CD4-positive, CD25-positive, alpha-beta regulatory T cell (primary cell): Measurements from ENCODE around the gene SLC7A8. TPM values are rescaled to one million over a fixed set of nuclear protein-coding genes. Genes with fewer than 3 reads are reported as not detected.
A peak's percentile ranks its signal among the peaks of the same experiment; 100 is the strongest.
"Not testable (repeated sequence)": the region's sequence is repeated elsewhere in the genome, so short reads cannot be mapped to it uniquely, and the experiment has no call there.

Source experiments
- ATAC-seq, 2 donors: fragments of 150-1000 bp; cut with Tn5 transposase; one replicate each; pipeline ENCODE4 v1.10.0; 2021; ENCODE audit warnings: low read depth in 2 of 2, moderate number of reproducible peaks in 2 of 2, moderate library complexity in 1 of 2
- DNase-seq, 3 donors: peaks; one replicate each; pipeline versions ENCODE4 v3.0.0 to v3.0.0-alpha.2; 2012 to 2022; ENCODE audit warnings: mixed read lengths in 1 of 3
- H3K27ac ChIP-seq: one replicate; pipeline ENCODE4 v1.7.0; 2013; ENCODE audit warnings: mild to moderate bottlenecking, low read length; ENCODE audit not compliant: insufficient read depth, poor library complexity, severe bottlenecking
- H3K27me3 ChIP-seq: one replicate; pipeline ENCODE4 v1.7.0; 2013; ENCODE audit warnings: low read length; ENCODE audit not compliant: control insufficient read depth, insufficient read depth
- H3K36me3 ChIP-seq: one replicate; pipeline ENCODE4 v1.7.0; 2013; ENCODE audit warnings: mild to moderate bottlenecking, low read length, moderate library complexity; ENCODE audit not compliant: control insufficient read depth, insufficient read depth
- H3K4me1 ChIP-seq: 2 replicates; pipeline ENCODE4 v1.7.0; 2013; ENCODE audit warnings: mild to moderate bottlenecking, low read length; ENCODE audit not compliant: insufficient read depth, control insufficient read depth, poor library complexity, severe bottlenecking
- H3K4me3 ChIP-seq: one replicate; pipeline ENCODE4 v1.7.0; 2013; ENCODE audit warnings: low read depth, mild to moderate bottlenecking, low read length, moderate library complexity
- H3K9me3 ChIP-seq, 2 experiments: 1 replicate in 1 of 2; 2 replicates in 1 of 2; pipeline ENCODE4 v1.7.0; 2013; ENCODE audit warnings: low read length in 2 of 2, mild to moderate bottlenecking in 1 of 2, moderate library complexity in 1 of 2; ENCODE audit not compliant: control insufficient read depth in 2 of 2
- H3K27ac Mint-ChIP-seq, 3 donors: one replicate each; pipeline ENCODE4 v1.8.0; 2020 to 2022; ENCODE audit warnings: mild to moderate bottlenecking in 3 of 3, mixed read lengths in 3 of 3, moderate library complexity in 2 of 3
- H3K27me3 Mint-ChIP-seq: one replicate; pipeline ENCODE4 v1.8.0; 2022; ENCODE audit warnings: mild to moderate bottlenecking, mixed read lengths
- H3K36me3 Mint-ChIP-seq: one replicate; pipeline ENCODE4 v1.8.0; 2020; ENCODE audit warnings: mixed read lengths
- H3K4me1 Mint-ChIP-seq, 4 donors: one replicate each; pipeline ENCODE4 v1.8.0; 2020 to 2022; ENCODE audit warnings: mixed read lengths in 4 of 4, mild to moderate bottlenecking in 1 of 4
- H3K4me3 Mint-ChIP-seq, 4 donors: one replicate each; pipeline ENCODE4 v1.8.0; 2020 to 2022; ENCODE audit warnings: mild to moderate bottlenecking in 4 of 4, mixed read lengths in 4 of 4, moderate library complexity in 3 of 4
- H3K9me3 Mint-ChIP-seq, 7 donors: one replicate each; pipeline ENCODE4 v1.8.0; 2020 to 2022; ENCODE audit warnings: mixed read lengths in 7 of 7, mild to moderate bottlenecking in 3 of 7, moderate library complexity in 2 of 7
- polyA plus RNA-seq, 4 donors: library from polyadenylated mRNA; unstranded; fragments of 300-500 nt; fragmentation: Illumina TruSeq; gene quantifications; one replicate each; pipeline ENCODE4 v1.2.3, GENCODE V29; 2021
- total RNA-seq: library from RNA; stranded (reverse); gene quantifications from one replicate; pipeline ENCODE4 v1.2.3, GENCODE V29; 2022

The SLC7A8 gene
- total and polyA plus RNA-seq, 5 donors from 2014 or later = 0.48 to 1.8 (median 1.1) TPM; not detected in 1

DNA sequence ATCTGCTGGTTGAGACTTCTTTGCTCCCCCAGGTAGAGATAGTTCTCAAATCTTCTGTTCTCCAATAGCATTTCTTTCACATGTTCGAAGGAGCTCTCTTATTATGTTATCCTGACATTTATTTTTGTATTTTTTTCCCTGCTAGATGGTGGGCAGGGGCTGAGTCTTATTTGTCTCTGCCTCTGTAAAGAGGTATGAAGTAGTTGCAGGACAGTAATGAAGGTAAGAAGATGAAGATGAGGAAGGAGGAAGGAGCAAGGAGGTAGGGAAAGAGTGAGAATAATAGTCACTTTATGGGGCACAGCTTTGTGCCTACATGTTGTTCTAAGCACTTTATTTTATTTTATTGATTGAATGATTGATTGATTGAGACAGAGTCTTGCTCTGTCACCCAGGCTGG, 73.7 kb downstream of the SLC7A8 start:
- no peak overlapping the region for H3K27ac ChIP-seq
- H3K4me3 ChIP-seq = no peak overlapping the region
- H3K9me3 ChIP-seq = no peaks in the 10 kb centered on the region
- H3K27ac Mint-ChIP-seq = no peak overlapping the region
- peaks cover 12% of the 10 kb centered on the region for H3K27me3 Mint-ChIP-seq
- no peaks in the 10 kb centered on the region for H3K36me3 ChIP-seq
- peaks cover 0 to 1% (median 0%) of the 10 kb centered on the region in 7 donors for H3K9me3 Mint-ChIP-seq
- ATAC-seq (no peak), DNase-seq (no peak)
- peaks cover 3% of the 10 kb centered on the region for H3K27me3 ChIP-seq
- no peaks in the 10 kb centered on the region for H3K4me1 ChIP-seq
- no peaks in the 10 kb centered on the region for H3K36me3 Mint-ChIP-seq
- H3K4me3 Mint-ChIP-seq = no peak overlapping the region
- H3K4me1 Mint-ChIP-seq = peaks cover 0 to 2% (median 0%) of the 10 kb centered on the region in 4 donors

GRCh38 chr14:23108169-23108568, 75.3 kb downstream of the SLC7A8 start:
- H3K9me3 Mint-ChIP-seq = not testable (repeated sequence)

DNA sequence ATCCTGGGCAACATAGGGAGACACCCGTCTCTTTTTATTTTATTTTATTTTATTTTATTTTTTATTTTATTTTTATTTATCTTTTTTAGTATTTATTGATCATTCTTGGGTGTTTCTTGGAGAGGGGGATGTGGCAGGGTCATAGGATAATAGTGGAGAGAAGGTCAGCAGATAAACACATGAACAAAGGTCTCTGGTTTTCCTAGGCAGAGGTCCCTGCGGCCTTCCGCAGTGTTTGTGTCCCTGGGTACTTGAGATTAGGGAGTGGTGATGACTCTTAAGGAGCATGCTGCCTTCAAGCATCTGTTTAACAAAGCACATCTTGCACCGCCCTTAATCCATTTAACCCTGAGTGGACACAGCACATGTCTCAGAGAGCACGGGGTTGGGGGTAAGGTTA, 75.8 kb downstream of the SLC7A8 start:
- DNase-seq, H3K4me3 Mint-ChIP-seq, H3K9me3 Mint-ChIP-seq, H3K27ac Mint-ChIP-seq, H3K4me3 ChIP-seq, H3K4me1 ChIP-seq, H3K27me3 Mint-ChIP-seq, H3K27ac ChIP-seq, H3K36me3 Mint-ChIP-seq, H3K9me3 ChIP-seq, H3K4me1 Mint-ChIP-seq, ATAC-seq, H3K36me3 ChIP-seq, H3K27me3 ChIP-seq: not testable (repeated sequence)

More at GRCh38 chr14:23108169-23108568, 75.3 kb downstream of the SLC7A8 start:
- H3K27ac Mint-ChIP-seq, H3K4me3 Mint-ChIP-seq, DNase-seq, H3K4me3 ChIP-seq, H3K36me3 Mint-ChIP-seq, H3K4me1 ChIP-seq, H3K27me3 Mint-ChIP-seq, H3K27me3 ChIP-seq, ATAC-seq, H3K4me1 Mint-ChIP-seq, H3K36me3 ChIP-seq, H3K9me3 ChIP-seq, H3K27ac ChIP-seq: not testable (repeated sequence)

DNA sequence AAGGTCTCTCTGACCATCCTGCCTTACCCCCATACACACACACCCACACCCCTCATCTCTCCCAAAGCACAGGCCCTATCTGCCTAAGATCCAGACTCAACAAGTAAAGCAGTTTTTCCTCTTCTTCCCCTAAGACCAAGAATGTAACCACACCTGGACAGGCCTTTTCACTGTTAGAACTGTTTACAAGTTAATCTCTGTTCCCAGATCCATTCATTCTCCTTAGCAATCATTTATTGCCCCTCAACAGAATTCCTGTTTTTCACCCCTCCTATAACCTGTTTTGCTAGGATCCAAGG, 76.8 kb downstream of the SLC7A8 start:
- Histone ChIP-seq H3K27me3 (peaks cover 3% of the 10 kb centered on the region), H3K36me3 (no peaks in the 10 kb centered on the region), H3K4me1 (no peaks in the 10 kb centered on the region), H3K9me3 (no peaks in the 10 kb centered on the region), H3K4me3 (no peak overlapping the region), H3K27ac (no peak overlapping the region)
- Mint-ChIP-seq H3K9me3 (no peaks in the 10 kb centered on the region), H3K4me3 (no peak overlapping the region), H3K27ac (peak overlapping the region in 1 of 3 donors; percentile 44), H3K27me3 (peaks cover 7% of the 10 kb centered on the region), H3K4me1 (no peaks in the 10 kb centered on the region), H3K36me3 (no peaks in the 10 kb centered on the region)
- no peak for DNase-seq
- ATAC-seq = no peak

- ATAC-seq (no peak), DNase-seq (no peak)
- Histone ChIP-seq H3K36me3 (no peaks in the 10 kb centered on the region), H3K4me3 (no peak overlapping the region), H3K4me1 (no peaks in the 10 kb centered on the region), H3K27ac (no peak overlapping the region), H3K27me3 (peaks cover 2% of the 10 kb centered on the region), H3K9me3 (no peaks in the 10 kb centered on the region)
- H3K4me3 Mint-ChIP-seq = peak overlapping the region in 1 of 4 donors; percentile 39
- H3K9me3 Mint-ChIP-seq = no peaks in the 10 kb centered on the region
- H3K27me3 Mint-ChIP-seq = peaks cover 7% of the 10 kb centered on the region
- no peak overlapping the region for H3K27ac Mint-ChIP-seq
- peaks cover 0 to 5% (median under 1%) of the 10 kb centered on the region in 4 donors for H3K4me1 Mint-ChIP-seq
- H3K36me3 Mint-ChIP-seq = no peaks in the 10 kb centered on the region
Observed at GRCh38 chr14:23105348-23105824, 78.1 kb downstream of the SLC7A8 start.

DNA sequence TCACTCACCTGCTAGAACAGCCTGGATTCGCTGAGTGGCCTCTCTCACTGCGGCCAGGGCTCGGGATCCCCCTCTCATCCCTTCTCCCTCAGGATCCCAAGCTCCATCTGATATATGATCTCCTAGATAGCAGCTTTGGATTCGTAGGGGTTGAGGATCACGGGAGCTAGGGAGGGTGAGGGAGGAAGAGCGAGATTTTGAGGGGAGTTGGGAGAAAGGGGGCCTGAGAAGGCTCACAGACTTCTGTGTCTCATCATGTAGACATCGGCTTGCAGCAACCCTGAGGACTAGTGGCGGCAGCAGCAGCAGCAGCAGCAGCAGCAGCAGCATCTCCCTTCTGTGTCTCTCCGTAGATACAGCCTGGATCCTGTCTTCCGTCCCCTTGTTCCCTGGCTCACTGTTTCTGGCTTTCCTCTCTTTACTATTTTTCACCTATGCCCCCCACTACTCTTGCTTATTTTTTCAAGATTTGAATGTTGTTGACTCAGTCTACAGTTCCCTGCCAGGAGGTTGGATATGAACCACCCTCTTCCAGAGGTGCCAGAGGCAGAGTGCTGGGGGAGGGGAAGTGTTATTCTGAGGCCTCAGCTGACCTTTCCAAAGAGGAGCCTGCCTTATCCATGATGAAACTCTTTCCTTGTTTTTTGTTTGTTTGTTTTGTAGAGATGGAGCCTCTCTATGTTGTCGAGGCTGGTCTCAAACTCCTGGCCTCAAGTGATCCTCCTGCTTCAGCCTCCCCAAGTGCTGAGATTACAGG, 78.7 kb downstream of the SLC7A8 start, which contains the start of gene CIROP:
TSS of gene CIROP (minus strand) at position 399 of the 757 bp plus-strand sequence. CDS start at position 330, 69 bp downstream.
- peaks cover 7% of the 10 kb centered on the region for H3K27me3 Mint-ChIP-seq
- Histone ChIP-seq H3K27me3 (no peaks in the 10 kb centered on the region), H3K4me1 (no peaks in the 10 kb centered on the region), H3K27ac (no peak within 1 kb of the TSS), H3K36me3 (no peaks in the 10 kb centered on the region), H3K9me3 (no peaks in the 10 kb centered on the region), H3K4me3 (no peak within 1 kb of the TSS)
- DNase-seq = no peak
- no peaks in the 10 kb centered on the region for H3K9me3 Mint-ChIP-seq
- H3K4me3 Mint-ChIP-seq = peak within 1 kb of the TSS in 1 of 4 donors; percentile 39
- ATAC-seq = no peak
- H3K36me3 Mint-ChIP-seq = peaks cover under 1% of the 10 kb centered on the region
- peak within 1 kb of the TSS in 1 of 3 donors; percentile 25 for H3K27ac Mint-ChIP-seq
- peaks cover 0 to 5% (median 4%) of the 10 kb centered on the region in 4 donors for H3K4me1 Mint-ChIP-seq

- no peaks in the 10 kb centered on the region for H3K27me3 ChIP-seq
- peaks cover 7% of the 10 kb centered on the region for H3K27me3 Mint-ChIP-seq
- H3K4me3 Mint-ChIP-seq = no peak overlapping the region
- no peak overlapping the region for H3K27ac ChIP-seq
- no peaks in the 10 kb centered on the region for H3K4me1 ChIP-seq
- ATAC-seq (no peak), DNase-seq (no peak)
- peaks cover 4% of the 10 kb centered on the region for H3K36me3 Mint-ChIP-seq
- no peak overlapping the region for H3K4me3 ChIP-seq
- no peaks in the 10 kb centered on the region for H3K36me3 ChIP-seq
- H3K9me3 Mint-ChIP-seq = no peaks in the 10 kb centered on the region
- H3K27ac Mint-ChIP-seq = peak overlapping the region in 1 of 3 donors; percentile 25
- H3K9me3 ChIP-seq = no peaks in the 10 kb centered on the region
- peaks cover 0 to 10% (median 4%) of the 10 kb centered on the region in 4 donors for H3K4me1 Mint-ChIP-seq
Observed at GRCh38 chr14:23104070-23104590, 79.3 kb downstream of the SLC7A8 start.

DNA sequence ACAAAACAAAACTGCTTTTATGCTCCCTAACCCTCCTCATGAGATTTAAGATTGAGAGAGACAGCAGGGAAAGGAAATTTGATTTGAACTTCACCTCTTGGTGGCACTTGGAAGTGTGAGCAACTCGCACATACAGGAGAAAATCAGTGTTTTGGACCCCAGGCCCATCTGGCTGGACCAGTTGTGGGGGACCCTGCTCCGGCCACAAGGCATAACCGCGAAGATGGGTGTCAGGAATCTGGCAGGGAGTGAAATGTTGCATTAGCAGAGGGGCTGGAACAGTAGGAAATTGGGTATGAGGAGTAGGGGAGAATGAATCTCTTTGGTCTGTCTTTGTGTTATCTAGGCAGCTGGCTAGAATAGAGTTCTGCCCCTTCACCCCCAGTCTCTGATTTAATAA, 79.9 kb downstream of the SLC7A8 start:
- Histone ChIP-seq H3K9me3 (no peaks in the 10 kb centered on the region), H3K4me3 (no peak overlapping the region), H3K36me3 (peaks cover 3% of the 10 kb centered on the region), H3K4me1 (no peaks in the 10 kb centered on the region), H3K27ac (no peak overlapping the region), H3K27me3 (no peaks in the 10 kb centered on the region)
- Mint-ChIP-seq H3K27me3 (peaks cover 7% of the 10 kb centered on the region), H3K4me1 (peaks cover 0 to 15% (median 4%) of the 10 kb centered on the region in 4 donors), H3K36me3 (peaks cover 4% of the 10 kb centered on the region), H3K27ac (peak overlapping the region in 1 of 3 donors; percentile 92), H3K4me3 (no peak overlapping the region), H3K9me3 (no peaks in the 10 kb centered on the region)
- ATAC-seq (no peak), DNase-seq (no peak)
